NCI-H1092 (cell line): ENCODE measurements around the gene HSPA12A.

Experiments used
- DNase-seq: peaks from one replicate; lab custom pipeline; 2025; lab: John Stamatoyannopoulos, UW

Gene HSPA12A

GRCh38 chr10:116627386-116627933 is 114.9 kb downstream of the HSPA12A start:
- DNase-seq: no peak

DNA sequence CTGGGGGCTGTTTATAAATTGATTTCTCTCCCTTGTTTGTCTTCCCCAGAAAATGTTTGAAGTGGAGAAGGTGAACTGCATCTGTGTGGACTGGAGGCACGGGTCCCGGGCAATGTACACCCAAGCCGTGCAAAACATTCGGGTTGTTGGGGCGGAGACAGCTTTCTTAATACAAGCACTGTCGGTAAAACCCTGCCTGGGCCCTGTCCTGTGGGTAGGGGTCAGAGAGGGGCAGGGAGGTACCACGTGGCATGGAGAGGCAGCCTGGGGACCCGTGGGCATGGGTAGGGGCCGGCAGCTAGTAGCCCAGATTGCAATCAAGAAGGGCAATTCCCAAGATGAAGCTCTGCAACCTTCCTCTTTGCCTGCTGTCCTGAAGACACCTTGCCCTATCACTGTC is 115.6 kb downstream of the HSPA12A start:
- no peak for DNase-seq

DNA sequence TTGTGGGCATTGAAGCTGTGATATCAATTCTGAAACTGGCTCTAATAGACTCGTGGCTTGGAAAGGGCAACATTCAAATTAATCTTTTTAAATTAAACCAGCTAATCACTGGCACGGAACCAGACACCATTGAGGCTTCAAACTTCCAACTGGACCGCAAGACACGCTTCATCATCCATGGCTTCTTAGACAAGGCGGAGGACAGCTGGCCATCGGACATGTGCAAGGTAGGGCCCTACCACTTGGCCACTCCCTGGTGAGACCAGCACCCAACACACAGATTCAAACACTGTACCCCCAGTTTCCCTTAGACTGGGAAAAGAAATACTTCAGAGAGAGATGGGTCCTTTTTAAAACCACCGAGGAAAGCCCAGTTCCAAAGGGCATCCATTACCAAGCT is 116.5 kb downstream of the HSPA12A start:
- no peak for DNase-seq

- DNase-seq: no peak
These were observed 120.3 kb downstream of the HSPA12A start for GRCh38 chr10:116621934-116622655.

GRCh38 chr10:116621476-116621875 is 120.9 kb downstream of the HSPA12A start:
- DNase-seq: no peak
